Measurements from ENCODE around the gene MRPL21. TPM values are rescaled to one million over a fixed set of nuclear protein-coding genes. Genes with fewer than 3 reads are reported as not detected.

The MRPL21 gene
- total and polyA plus RNA-seq, 9 of the 15 experiments (the other 6 are each of a cell fraction or from before 2014, with no cell fraction given) = 196 to 618 (median 232) TPM

DNA sequence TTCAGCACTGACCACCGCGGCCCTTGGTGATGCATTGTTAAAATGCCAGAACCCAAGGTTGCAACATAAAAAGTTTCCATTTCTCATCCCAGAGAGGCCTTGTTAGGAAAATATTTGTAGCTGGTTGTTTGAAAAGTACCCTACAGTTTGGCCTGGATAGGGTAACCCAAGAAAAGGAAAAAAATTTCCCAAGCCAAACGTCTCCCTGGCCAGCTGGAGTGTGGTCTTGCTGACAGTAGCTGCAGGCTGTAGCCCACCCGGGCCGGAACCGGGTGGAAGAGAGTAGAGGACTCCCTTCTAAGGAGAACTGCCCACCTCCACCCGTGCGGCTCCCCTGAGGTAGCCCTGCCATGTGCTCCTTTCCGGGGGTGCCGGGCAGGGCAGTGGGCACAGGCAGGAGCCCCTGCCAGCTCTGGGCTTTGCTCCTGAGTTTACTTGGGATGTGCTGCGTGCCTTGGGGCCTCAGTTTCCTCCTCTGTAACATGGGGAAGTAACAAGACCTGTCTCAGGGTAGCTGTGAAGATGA lies 38.5 kb upstream of the MRPL21 start:
- no TSS peak for BruUV-seq (replicated peaks)
- no peak for ATAC-seq
- WGBS (ENCODE audit: insufficient coverage, low coverage, missing lambda C conversion rate) = 68% methylated on average over 11 of the region's 11 CpGs
- Histone ChIP-seq H3K27ac (ENCODE audit: extremely low read depth, low read depth, low read length) (no peak overlapping the region), H3K4me1 (replicated peaks in 1 of 2; ENCODE audit: control insufficient read depth in 2 of 2, insufficient read depth in 2 of 2, low read length in 2 of 2) (peaks cover 5 to 17% of the 10 kb centered on the region in 2 experiments; a peak in 4 of 5 replicates), H3K9me1 (ENCODE audit: control insufficient read depth, insufficient read depth, low read length) (no peaks in the 10 kb centered on the region), H2AFZ (ENCODE audit: low read depth, low read length) (no peak overlapping the region), H3K9me3 (replicated peaks; ENCODE audit: control insufficient read depth, insufficient read depth, low read depth, low read length) (no peaks in the 10 kb centered on the region), H3K27me3 (ENCODE audit: control insufficient read depth in 2 of 2, insufficient read depth in 2 of 2, low read length in 2 of 2) (no peaks in the 10 kb centered on the region), H3K79me2 (ENCODE audit: control insufficient read depth, insufficient read depth, low read length) (no peaks in the 10 kb centered on the region), H4K20me1 (replicated peaks; ENCODE audit: control insufficient read depth, insufficient read depth, low read length) (no peaks in the 10 kb centered on the region), H3K9ac (ENCODE audit: insufficient read depth in 1 of 2, low read depth in 2 of 2, low read length in 2 of 2) (no peak overlapping the region), H3K4me2 (ENCODE audit: insufficient read depth, low read length) (no peak overlapping the region), H3K36me3 (ENCODE audit: control insufficient read depth, insufficient read depth, low read length) (peaks cover 27% of the 10 kb centered on the region; the same call in 2 of the 3 replicates), H3K4me3 (no peak overlapping the region)
- DNase-seq (ENCODE audit: extremely low read depth in 1 of 4, low spot score in 3 of 4) = no peak
- intact Hi-C loops (cut with micrococcal nuclease) (no loop called here), in situ Hi-C loops (cut with MboI) (no loop called here)
- POLR2A ChIA-PET = interaction anchor here (1.0 kb wide), 1 partner anchor 15 kb away, joined by 3 read pairs; no protein-coding TSS in a partner anchor
- CTCF ChIA-PET (ENCODE audit: low intra/inter-chr PET ratio) = no interaction called here
- no peak for FAIRE-seq
- TF ChIP-seq ZSCAN32 (CRISPR knock-in tag; IDR thresholded peaks at IDR 0.05) = no peak
- TF ChIP-seq, protein P1, sequence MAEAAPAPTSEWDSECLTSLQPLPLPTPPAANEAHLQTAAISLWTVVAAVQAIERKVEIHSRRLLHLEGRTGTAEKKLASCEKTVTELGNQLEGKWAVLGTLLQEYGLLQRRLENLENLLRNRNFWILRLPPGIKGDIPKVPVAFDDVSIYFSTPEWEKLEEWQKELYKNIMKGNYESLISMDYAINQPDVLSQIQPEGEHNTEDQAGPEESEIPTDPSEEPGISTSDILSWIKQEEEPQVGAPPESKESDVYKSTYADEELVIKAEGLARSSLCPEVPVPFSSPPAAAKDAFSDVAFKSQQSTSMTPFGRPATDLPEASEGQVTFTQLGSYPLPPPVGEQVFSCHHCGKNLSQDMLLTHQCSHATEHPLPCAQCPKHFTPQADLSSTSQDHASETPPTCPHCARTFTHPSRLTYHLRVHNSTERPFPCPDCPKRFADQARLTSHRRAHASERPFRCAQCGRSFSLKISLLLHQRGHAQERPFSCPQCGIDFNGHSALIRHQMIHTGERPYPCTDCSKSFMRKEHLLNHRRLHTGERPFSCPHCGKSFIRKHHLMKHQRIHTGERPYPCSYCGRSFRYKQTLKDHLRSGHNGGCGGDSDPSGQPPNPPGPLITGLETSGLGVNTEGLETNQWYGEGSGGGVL (CRISPR knock-in tag; IDR thresholded peaks at IDR 0.05) = no peak
- TF ChIP-seq SPI1 (IDR thresholded peaks at IDR 0.05; ENCODE audit: borderline replicate concordance, low read depth, low read length) = no peak
- TF ChIP-seq SETDB1 (IDR thresholded peaks at IDR 0.05; ENCODE audit: low read length) = no peak
- TF ChIP-seq LARP7 (IDR thresholded peaks at IDR 0.05) = no peak
- TF ChIP-seq, protein P2, sequence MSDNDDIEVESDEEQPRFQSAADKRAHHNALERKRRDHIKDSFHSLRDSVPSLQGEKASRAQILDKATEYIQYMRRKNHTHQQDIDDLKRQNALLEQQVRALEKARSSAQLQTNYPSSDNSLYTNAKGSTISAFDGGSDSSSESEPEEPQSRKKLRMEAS (CRISPR knock-in tag; IDR thresholded peaks at IDR 0.05) = no peak
- TF ChIP-seq KLF16 (IDR thresholded peaks at IDR 0.05) = no peak
- no peak for TF ChIP-seq ZBTB40 (IDR thresholded peaks at IDR 0.05)
- no peak for TF ChIP-seq ZBTB40 (CRISPR knock-in tag; IDR thresholded peaks at IDR 0.05)
- TF ChIP-seq ELF4 (CRISPR knock-in tag; IDR thresholded peaks at IDR 0.05) = no peak
- TF ChIP-seq, protein P3, sequence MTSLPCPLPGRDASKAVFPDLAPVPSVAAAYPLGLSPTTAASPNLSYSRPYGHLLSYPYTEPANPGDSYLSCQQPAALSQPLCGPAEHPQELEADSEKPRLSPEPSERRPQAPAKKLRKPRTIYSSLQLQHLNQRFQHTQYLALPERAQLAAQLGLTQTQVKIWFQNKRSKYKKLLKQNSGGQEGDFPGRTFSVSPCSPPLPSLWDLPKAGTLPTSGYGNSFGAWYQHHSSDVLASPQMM (CRISPR knock-in tag; IDR thresholded peaks at IDR 0.05) = no peak

Data from K562 (cell line).